GM20000 (cell line): ENCODE measurements around the gene ESRRA.

Experiments used
- DNase-seq: peaks from one replicate; pipeline ENCODE4 v3.0.0; 2012; ENCODE audit warnings: low spot score
- CTCF ChIP-seq: IDR thresholded peaks from 2 replicates; pipeline ENCODE4 v1.5.1; 2012; ENCODE audit warnings: mild to moderate bottlenecking, control low read depth; ENCODE audit errors: extremely low read depth, missing control alignments

ESRRA gene

GRCh38 chr11:64262271-64263002 lies 42.9 kb upstream of the ESRRA start:
- no peak for DNase-seq
- no peak for TF ChIP-seq CTCF

GRCh38 chr11:64263021-64263946 lies 42.0 kb upstream of the ESRRA start:
- DNase-seq = no peak
- TF ChIP-seq CTCF = no peak

GRCh38 chr11:64263947-64264317 lies 41.4 kb upstream of the ESRRA start:
- no peak for TF ChIP-seq CTCF
- DNase-seq = no peak

- DNase-seq = no peak
- TF ChIP-seq CTCF = no peak
Observed at GRCh38 chr11:64264371-64264852, 40.9 kb upstream of the ESRRA start.

GRCh38 chr11:64265176-64266160 lies 39.9 kb upstream of the ESRRA start:
- TF ChIP-seq CTCF = no peak
- no peak for DNase-seq

- no peak for DNase-seq
- TF ChIP-seq CTCF = no peak
Observed at GRCh38 chr11:64266339-64266738, 39.0 kb upstream of the ESRRA start.
